Lower lobe of right lung (tissue), 2 donors: Measurements from ENCODE around the gene SLC22A31. TPM values are rescaled to one million over a fixed set of nuclear protein-coding genes. Genes with fewer than 3 reads are reported as not detected.

ENCODE experiments used
- ATAC-seq, 2 donors: fragments of 200-7000 bp; cut with Tn5 transposase; one replicate each; pipeline ENCODE4 v1.9.1; 2020 to 2022; ENCODE audit warnings: mild to moderate bottlenecking in 2 of 2, moderate library complexity in 2 of 2
- DNase-seq: peaks from one replicate; pipeline ENCODE4 v3.0.0-alpha.2; 2020
- H3K27ac ChIP-seq: fragments of 200-600 bp; one replicate; pipeline ENCODE4 v1.8.0; 2022
- H3K27me3 ChIP-seq: fragments of 200-600 bp; one replicate; pipeline ENCODE4 v1.8.0; 2022; ENCODE audit warnings: low read depth
- H3K36me3 ChIP-seq: fragments of 200-600 bp; one replicate; pipeline ENCODE4 v1.8.0; 2022; ENCODE audit warnings: mild to moderate bottlenecking
- H3K4me1 ChIP-seq: fragments of 200-600 bp; one replicate; pipeline ENCODE4 v1.8.0; 2022
- H3K4me3 ChIP-seq: fragments of 200-600 bp; one replicate; pipeline ENCODE4 v1.8.0; 2022; ENCODE audit warnings: mild to moderate bottlenecking
- H3K9me3 ChIP-seq: fragments of 200-600 bp; one replicate; pipeline ENCODE4 v1.8.0; 2022
- intact Hi-C: fragments of 100-400 bp; cut with DNase I; formaldehyde crosslinking; loops from one replicate; pipeline ENCODE4 v1.11.0; 2022
- total RNA-seq: library from RNA; stranded (reverse); fragmentation: NEBNext Ultra II Directional; extraction: Animal tissue kit (Norgen Biotek cat#: 25700); gene quantifications from one replicate; pipeline ENCODE4 v1.2.1, GENCODE V29; 2021
- TF ChIP-seq, protein P1 (sequence below): fragments of 200-600 bp; IDR thresholded peaks from one replicate; pipeline ENCODE4 v1.8.0; 2022; ENCODE audit warnings: antibody characterized with exemption, mild to moderate bottlenecking
- donor health status: DM: no; HTN: yes; CAD: no; lungs with severe emphysema.

The SLC22A31 gene
- total RNA-seq, 1 donor from 2014 or later: 132 TPM

DNA sequence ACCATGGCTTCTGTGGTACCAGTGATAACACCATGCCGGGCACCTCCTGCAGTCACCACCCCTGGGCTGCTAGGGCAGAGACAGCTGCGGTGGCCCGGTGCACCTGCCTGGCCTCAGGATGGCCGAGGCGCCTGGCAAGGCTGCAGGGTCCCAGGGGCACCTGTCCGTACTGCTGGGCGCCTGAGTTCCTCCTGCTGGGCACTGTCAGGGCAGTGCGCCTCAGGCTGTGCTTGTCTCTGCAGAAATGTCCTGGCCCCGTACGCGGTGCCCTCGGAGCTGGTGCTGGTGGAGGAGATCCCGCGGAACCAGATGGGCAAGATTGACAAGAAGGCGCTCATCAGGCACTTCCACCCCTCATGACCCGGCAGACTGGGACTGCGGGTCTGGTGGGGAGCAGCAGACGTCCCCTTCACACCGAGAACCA is 46.5 kb downstream of the SLC22A31 start:
- Histone ChIP-seq H3K27ac (no peak overlapping the region), H3K36me3 (peaks cover 29% of the 10 kb centered on the region), H3K4me1 (peaks cover 27% of the 10 kb centered on the region), H3K27me3 (no peaks in the 10 kb centered on the region), H3K4me3 (no peak overlapping the region), H3K9me3 (no peaks in the 10 kb centered on the region)
- DNase-seq (no peak), ATAC-seq (peak in 1 of 2 donors; percentile 3)
- intact Hi-C loops: no loop called here
- TF ChIP-seq, protein P1, sequence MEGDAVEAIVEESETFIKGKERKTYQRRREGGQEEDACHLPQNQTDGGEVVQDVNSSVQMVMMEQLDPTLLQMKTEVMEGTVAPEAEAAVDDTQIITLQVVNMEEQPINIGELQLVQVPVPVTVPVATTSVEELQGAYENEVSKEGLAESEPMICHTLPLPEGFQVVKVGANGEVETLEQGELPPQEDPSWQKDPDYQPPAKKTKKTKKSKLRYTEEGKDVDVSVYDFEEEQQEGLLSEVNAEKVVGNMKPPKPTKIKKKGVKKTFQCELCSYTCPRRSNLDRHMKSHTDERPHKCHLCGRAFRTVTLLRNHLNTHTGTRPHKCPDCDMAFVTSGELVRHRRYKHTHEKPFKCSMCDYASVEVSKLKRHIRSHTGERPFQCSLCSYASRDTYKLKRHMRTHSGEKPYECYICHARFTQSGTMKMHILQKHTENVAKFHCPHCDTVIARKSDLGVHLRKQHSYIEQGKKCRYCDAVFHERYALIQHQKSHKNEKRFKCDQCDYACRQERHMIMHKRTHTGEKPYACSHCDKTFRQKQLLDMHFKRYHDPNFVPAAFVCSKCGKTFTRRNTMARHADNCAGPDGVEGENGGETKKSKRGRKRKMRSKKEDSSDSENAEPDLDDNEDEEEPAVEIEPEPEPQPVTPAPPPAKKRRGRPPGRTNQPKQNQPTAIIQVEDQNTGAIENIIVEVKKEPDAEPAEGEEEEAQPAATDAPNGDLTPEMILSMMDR: no peak

- H3K9me3 ChIP-seq: no peaks in the 10 kb centered on the region
- H3K4me1 ChIP-seq: peaks cover 27% of the 10 kb centered on the region
- H3K4me3 ChIP-seq: no peak overlapping the region
- TF ChIP-seq, protein P1: no peak
- ATAC-seq (no peak), DNase-seq (no peak)
- H3K27me3 ChIP-seq: no peaks in the 10 kb centered on the region
- H3K27ac ChIP-seq: no peak overlapping the region
- intact Hi-C loops: no loop called here
- peaks cover 34% of the 10 kb centered on the region for H3K36me3 ChIP-seq
These were observed 47.3 kb downstream of the SLC22A31 start for GRCh38 chr16:89152831-89153700.

GRCh38 chr16:89150981-89151380 is 49.4 kb downstream of the SLC22A31 start:
- intact Hi-C loops: no loop called here
- TF ChIP-seq, protein P1: no peak
- H3K9me3 ChIP-seq: no peaks in the 10 kb centered on the region
- no peak overlapping the region for H3K4me3 ChIP-seq
- ATAC-seq (no peak), DNase-seq (no peak)
- peaks cover 16% of the 10 kb centered on the region for H3K4me1 ChIP-seq
- no peaks in the 10 kb centered on the region for H3K27me3 ChIP-seq
- peaks cover 42% of the 10 kb centered on the region for H3K36me3 ChIP-seq
- H3K27ac ChIP-seq: no peak overlapping the region

- Histone ChIP-seq H3K4me3 (no peak overlapping the region), H3K4me1 (peaks cover 8% of the 10 kb centered on the region), H3K27ac (no peak overlapping the region), H3K9me3 (no peaks in the 10 kb centered on the region), H3K36me3 (peaks cover 49% of the 10 kb centered on the region), H3K27me3 (no peaks in the 10 kb centered on the region)
- TF ChIP-seq, protein P1: no peak
- intact Hi-C loops: no loop called here
- peak; percentile 22 for DNase-seq
- ATAC-seq: no peak
These were observed 50.1 kb downstream of the SLC22A31 start for GRCh38 chr16:89150090-89150835.

DNA sequence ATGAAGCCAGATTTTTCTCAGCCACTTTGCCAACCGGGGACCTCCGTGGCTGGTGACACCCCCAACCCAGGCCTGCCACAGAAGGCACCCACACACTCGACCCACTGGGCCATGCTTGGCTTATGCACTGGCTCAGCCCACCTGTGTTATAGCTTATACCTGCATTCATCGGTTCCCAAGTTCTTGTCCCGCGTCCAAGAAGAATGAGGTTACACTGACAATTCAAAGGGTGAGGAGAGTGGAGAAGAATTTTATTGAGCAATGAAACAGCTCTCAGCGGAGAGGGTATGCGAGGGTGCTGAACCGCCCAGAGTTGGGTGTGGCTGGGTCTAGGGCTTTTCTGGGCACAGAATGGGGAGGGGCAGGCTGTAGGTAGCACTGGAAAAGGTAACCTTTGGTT is 51.0 kb downstream of the SLC22A31 start:
- Histone ChIP-seq H3K36me3 (peaks cover 58% of the 10 kb centered on the region), H3K27me3 (no peaks in the 10 kb centered on the region), H3K4me1 (no peaks in the 10 kb centered on the region), H3K27ac (no peak overlapping the region), H3K9me3 (no peaks in the 10 kb centered on the region), H3K4me3 (no peak overlapping the region)
- intact Hi-C loops: no loop called here
- ATAC-seq: no peak
- no peak for DNase-seq
- TF ChIP-seq, protein P1: no peak
